Calu3 (cell line): Measurements from ENCODE around the gene DSCAML1. TPM values are rescaled to one million over a fixed set of nuclear protein-coding genes. Genes with fewer than 3 reads are reported as not detected.

Experiments
- BruUV-seq: library from RNA; stranded (reverse); fragments of 400-500 nt; replicated peaks from 2 replicates; lab custom pipeline; 2021; lab: Mats Ljungman, UMichigan
- CTCF ChIA-PET: fragments of 300-600 bp; sonication (Branson Sonifier 250); formaldehyde crosslinking; loops from one replicate; lab custom pipeline; 2022; ENCODE audit warnings: antibody characterized with exemption; lab: Charles Lee
- DNase-seq: peaks from one replicate; pipeline ENCODE4 v3.0.0; 2022
- H3K27ac Mint-ChIP-seq: one replicate; pipeline ENCODE4 v1.8.0; 2022; ENCODE audit warnings: mixed read lengths; ENCODE audit not compliant: unreplicated experiment
- H3K27me3 Mint-ChIP-seq: one replicate; pipeline ENCODE4 v1.8.0; 2022; ENCODE audit warnings: mixed read lengths; ENCODE audit not compliant: unreplicated experiment
- H3K36me3 Mint-ChIP-seq: one replicate; pipeline ENCODE4 v1.8.0; 2022; ENCODE audit warnings: mild to moderate bottlenecking, moderate library complexity, mixed read lengths; ENCODE audit not compliant: insufficient read depth, unreplicated experiment
- H3K4me1 Mint-ChIP-seq: one replicate; pipeline ENCODE4 v1.8.0; 2022; ENCODE audit warnings: mild to moderate bottlenecking, low read depth, mixed read lengths; ENCODE audit not compliant: unreplicated experiment
- H3K4me3 Mint-ChIP-seq: one replicate; pipeline ENCODE4 v1.8.0; 2022; ENCODE audit warnings: mild to moderate bottlenecking, low read depth, moderate library complexity, mixed read lengths; ENCODE audit not compliant: unreplicated experiment
- H3K9me3 Mint-ChIP-seq: one replicate; pipeline ENCODE4 v1.8.0; 2022; ENCODE audit warnings: low read depth, mixed read lengths; ENCODE audit not compliant: unreplicated experiment
- intact Hi-C: fragments of 100-400 bp; cut with micrococcal nuclease; formaldehyde crosslinking; loops from one replicate; pipeline ENCODE4 v1.10.0; 2022; ENCODE audit not compliant: unreplicated experiment
- total RNA-seq: library from RNA; stranded (reverse); gene quantifications from 2 replicates; pipeline ENCODE4 v1.2.3, GENCODE V29; 2022
- TF ChIP-seq, protein P1 (sequence below): fragments of 200-600 bp; IDR thresholded peaks from one replicate; pipeline ENCODE4 v1.8.0; 2022; ENCODE audit warnings: antibody characterized with exemption; ENCODE audit not compliant: unreplicated experiment

DSCAML1 gene
- total RNA-seq, 1 experiment from 2014 or later = 0.07 TPM

DNA sequence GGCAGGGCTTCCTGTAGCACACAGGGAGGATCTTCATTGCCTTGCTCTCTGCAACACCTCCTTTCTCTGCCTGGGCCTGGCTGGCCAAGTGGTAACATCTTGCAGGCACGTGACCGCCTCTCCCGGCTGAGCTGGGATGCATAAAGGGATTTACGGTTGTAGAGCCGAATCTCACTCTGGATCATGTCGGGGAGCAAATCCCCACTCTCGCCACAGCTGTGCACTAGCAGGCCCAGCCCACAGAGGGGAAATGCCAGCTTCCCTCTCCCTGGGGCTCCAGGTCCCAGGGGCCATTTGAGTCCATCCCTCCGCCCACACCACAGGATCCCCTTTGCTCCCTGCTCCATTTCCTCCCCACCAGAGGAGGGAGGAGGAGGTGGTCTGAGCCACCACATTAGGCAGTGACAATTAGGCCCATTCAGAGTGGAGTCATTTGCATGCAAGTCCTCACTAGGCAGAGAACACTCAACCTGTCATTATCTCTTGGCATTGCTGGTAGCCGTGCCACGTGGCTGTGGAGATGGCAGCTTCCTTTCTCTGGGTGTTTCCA is 196.7 kb downstream of the DSCAML1 start:
- no peak overlapping the region for H3K27ac Mint-ChIP-seq
- H3K9me3 Mint-ChIP-seq = no peaks in the 10 kb centered on the region

DNA sequence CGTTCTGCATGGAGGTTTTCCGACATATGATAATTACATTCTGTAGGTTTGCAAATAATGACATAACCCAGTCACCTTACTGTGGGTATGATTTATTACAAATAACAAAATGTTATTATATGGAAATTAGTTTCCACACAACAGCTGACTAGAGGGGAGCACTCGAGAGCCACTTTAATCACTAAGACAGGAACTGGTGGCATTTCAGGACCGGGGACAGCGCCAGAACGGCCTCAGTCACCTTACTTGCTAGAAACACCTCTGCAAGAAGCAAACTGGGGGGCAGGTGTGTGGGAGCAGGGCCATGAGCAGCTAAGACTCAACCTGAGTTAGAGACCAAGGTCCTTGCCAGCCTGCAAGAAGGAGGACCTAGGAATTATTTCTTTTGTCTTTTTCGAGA is 199.9 kb downstream of the DSCAML1 start:
- BruUV-seq = no TSS peak
- TF ChIP-seq, protein P1, sequence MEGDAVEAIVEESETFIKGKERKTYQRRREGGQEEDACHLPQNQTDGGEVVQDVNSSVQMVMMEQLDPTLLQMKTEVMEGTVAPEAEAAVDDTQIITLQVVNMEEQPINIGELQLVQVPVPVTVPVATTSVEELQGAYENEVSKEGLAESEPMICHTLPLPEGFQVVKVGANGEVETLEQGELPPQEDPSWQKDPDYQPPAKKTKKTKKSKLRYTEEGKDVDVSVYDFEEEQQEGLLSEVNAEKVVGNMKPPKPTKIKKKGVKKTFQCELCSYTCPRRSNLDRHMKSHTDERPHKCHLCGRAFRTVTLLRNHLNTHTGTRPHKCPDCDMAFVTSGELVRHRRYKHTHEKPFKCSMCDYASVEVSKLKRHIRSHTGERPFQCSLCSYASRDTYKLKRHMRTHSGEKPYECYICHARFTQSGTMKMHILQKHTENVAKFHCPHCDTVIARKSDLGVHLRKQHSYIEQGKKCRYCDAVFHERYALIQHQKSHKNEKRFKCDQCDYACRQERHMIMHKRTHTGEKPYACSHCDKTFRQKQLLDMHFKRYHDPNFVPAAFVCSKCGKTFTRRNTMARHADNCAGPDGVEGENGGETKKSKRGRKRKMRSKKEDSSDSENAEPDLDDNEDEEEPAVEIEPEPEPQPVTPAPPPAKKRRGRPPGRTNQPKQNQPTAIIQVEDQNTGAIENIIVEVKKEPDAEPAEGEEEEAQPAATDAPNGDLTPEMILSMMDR = no peak
- peaks cover 73% of the 10 kb centered on the region for H3K27me3 Mint-ChIP-seq
- CTCF ChIA-PET = no interaction called here
- no peaks in the 10 kb centered on the region for H3K9me3 Mint-ChIP-seq
- no peak overlapping the region for H3K27ac Mint-ChIP-seq
- no peaks in the 10 kb centered on the region for H3K36me3 Mint-ChIP-seq
- intact Hi-C loops = no loop called here
- H3K4me1 Mint-ChIP-seq = no peaks in the 10 kb centered on the region
- DNase-seq = peak; percentile 25
- H3K4me3 Mint-ChIP-seq = no peak overlapping the region

More for the DNA sequence above, 196.7 kb downstream of the DSCAML1 start:
- Mint-ChIP-seq H3K27me3 (peaks cover 58% of the 10 kb centered on the region), H3K36me3 (no peaks in the 10 kb centered on the region), H3K4me1 (no peaks in the 10 kb centered on the region), H3K4me3 (no peak overlapping the region)
- intact Hi-C loops = no loop called here
- CTCF ChIA-PET = no interaction called here
- BruUV-seq = no TSS peak
- TF ChIP-seq, protein P1 = no peak
- no peak for DNase-seq

DNA sequence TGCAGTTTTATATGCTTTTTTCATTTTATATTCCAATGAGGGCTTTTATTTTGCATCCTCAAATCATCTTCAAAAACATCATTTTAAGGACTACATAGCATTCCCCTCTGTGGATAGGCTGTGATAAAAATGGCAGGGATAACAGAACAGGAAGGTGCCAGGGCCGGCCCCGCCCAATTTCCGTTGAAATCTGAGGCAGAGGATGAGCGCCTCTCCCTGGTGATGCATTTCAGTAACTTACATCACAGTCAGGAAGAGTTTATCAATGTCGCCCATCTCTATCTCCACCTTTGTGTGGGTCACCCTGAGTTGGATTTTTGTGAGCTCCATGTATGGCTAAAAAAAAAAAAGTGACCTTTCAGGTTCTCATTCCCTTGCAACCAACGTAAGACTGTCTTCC is 201.6 kb downstream of the DSCAML1 start:
- no peak for DNase-seq
- Mint-ChIP-seq H3K27me3 (peaks cover 83% of the 10 kb centered on the region), H3K4me1 (no peaks in the 10 kb centered on the region), H3K27ac (no peak overlapping the region), H3K4me3 (no peak overlapping the region), H3K36me3 (no peaks in the 10 kb centered on the region), H3K9me3 (no peaks in the 10 kb centered on the region)
- CTCF ChIA-PET = no interaction called here
- no TSS peak for BruUV-seq
- TF ChIP-seq, protein P1 = no peak
- intact Hi-C loops = no loop called here

DNA sequence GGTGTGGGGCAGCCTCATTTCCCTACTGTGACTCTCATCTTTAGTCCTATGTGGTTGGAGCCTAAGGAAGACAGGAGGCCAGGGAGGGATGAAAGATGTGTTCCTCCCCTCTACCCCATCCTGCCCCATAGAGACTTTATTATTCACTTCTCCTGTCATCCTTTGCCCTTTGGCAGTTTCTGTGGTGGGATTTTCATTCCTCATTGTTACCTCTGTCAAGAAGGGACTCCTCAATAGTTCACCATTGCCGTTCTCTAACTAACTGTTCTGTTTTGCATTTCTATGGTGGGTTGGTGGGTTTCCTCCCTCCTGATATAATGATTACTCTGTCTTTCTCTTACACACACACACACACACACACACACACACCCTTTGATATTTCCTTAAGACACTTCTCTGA is 202.3 kb downstream of the DSCAML1 start:
- peaks cover 83% of the 10 kb centered on the region for H3K27me3 Mint-ChIP-seq
- no peak overlapping the region for H3K27ac Mint-ChIP-seq
- CTCF ChIA-PET = no interaction called here
- BruUV-seq = no TSS peak
- intact Hi-C loops = no loop called here
- H3K4me3 Mint-ChIP-seq = no peak overlapping the region
- no peaks in the 10 kb centered on the region for H3K36me3 Mint-ChIP-seq
- TF ChIP-seq, protein P1 = no peak
- H3K9me3 Mint-ChIP-seq = no peaks in the 10 kb centered on the region
- H3K4me1 Mint-ChIP-seq = no peaks in the 10 kb centered on the region
- no peak for DNase-seq
